Coronary artery (tissue), 2 donors: ENCODE data around the gene COMMD10.
A peak's percentile ranks its signal among the peaks of the same experiment; 100 is the strongest.

ENCODE experiments used
- DNase-seq: peaks from one replicate; pipeline ENCODE4 v3.0.0-alpha.2; 2017; ENCODE audit warnings: low spot score
- H3K27ac ChIP-seq, 2 donors: fragments of 200-600 bp; sonication (generic); one replicate each; pipeline ENCODE4 v1.5.1; 2016 to 2019
- H3K4me3 ChIP-seq: fragments of 200-600 bp; sonication (generic); 2 replicates; pipeline ENCODE4 v1.5.1; 2016; ENCODE audit warnings: mild to moderate bottlenecking, moderate library complexity
- TF ChIP-seq, protein P1 (sequence below): fragments of 200-600 bp; sonication (generic); IDR thresholded peaks from one replicate; pipeline ENCODE4 v1.5.1; 2019; ENCODE audit warnings: antibody characterized with exemption

The COMMD10 gene

DNA sequence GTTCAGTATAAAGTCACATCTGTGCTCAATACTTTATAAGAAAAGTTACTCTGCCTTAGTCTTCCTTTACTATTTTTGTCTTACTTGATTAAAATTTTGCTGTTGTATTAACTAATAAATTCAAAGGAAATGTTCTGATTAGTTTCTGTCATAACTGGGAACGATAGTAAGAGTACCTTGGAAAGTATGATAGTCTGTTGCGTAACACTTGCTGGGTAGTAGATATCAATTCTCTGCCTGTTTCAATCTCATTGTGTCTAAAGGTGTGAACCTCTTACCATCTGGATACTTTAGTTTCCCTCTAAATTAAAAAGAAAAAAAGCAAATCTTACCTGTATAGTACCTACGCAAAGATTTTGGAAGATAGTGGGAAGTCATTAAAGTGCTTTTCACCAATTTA lies 48.5 kb downstream of the COMMD10 start:
- no peak for DNase-seq
- H3K27ac ChIP-seq = no peak overlapping the region
- TF ChIP-seq, protein P1, sequence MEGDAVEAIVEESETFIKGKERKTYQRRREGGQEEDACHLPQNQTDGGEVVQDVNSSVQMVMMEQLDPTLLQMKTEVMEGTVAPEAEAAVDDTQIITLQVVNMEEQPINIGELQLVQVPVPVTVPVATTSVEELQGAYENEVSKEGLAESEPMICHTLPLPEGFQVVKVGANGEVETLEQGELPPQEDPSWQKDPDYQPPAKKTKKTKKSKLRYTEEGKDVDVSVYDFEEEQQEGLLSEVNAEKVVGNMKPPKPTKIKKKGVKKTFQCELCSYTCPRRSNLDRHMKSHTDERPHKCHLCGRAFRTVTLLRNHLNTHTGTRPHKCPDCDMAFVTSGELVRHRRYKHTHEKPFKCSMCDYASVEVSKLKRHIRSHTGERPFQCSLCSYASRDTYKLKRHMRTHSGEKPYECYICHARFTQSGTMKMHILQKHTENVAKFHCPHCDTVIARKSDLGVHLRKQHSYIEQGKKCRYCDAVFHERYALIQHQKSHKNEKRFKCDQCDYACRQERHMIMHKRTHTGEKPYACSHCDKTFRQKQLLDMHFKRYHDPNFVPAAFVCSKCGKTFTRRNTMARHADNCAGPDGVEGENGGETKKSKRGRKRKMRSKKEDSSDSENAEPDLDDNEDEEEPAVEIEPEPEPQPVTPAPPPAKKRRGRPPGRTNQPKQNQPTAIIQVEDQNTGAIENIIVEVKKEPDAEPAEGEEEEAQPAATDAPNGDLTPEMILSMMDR = no peak
- H3K4me3 ChIP-seq = no peak overlapping the region

DNA sequence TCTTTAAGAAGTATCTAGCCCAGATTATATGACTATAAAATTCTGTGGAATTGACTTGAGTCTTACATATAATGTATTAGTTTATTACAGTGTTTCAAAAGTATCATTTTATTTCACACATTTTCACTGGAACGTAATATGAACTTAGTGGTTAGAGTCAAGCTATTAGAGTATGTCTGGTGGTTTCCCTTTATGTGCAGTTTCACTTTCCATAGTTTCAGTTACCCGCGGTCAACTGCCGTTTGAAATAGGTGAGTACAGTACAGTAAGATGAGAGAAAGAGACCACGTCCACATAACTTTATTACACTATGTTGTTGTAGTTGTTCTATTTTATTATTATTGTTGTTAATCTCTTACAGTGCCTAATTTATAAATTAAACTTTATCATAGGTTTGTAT lies 50.5 kb downstream of the COMMD10 start:
- no peak for DNase-seq
- TF ChIP-seq, protein P1 = no peak
- H3K4me3 ChIP-seq = no peak overlapping the region
- no peak overlapping the region for H3K27ac ChIP-seq

DNA sequence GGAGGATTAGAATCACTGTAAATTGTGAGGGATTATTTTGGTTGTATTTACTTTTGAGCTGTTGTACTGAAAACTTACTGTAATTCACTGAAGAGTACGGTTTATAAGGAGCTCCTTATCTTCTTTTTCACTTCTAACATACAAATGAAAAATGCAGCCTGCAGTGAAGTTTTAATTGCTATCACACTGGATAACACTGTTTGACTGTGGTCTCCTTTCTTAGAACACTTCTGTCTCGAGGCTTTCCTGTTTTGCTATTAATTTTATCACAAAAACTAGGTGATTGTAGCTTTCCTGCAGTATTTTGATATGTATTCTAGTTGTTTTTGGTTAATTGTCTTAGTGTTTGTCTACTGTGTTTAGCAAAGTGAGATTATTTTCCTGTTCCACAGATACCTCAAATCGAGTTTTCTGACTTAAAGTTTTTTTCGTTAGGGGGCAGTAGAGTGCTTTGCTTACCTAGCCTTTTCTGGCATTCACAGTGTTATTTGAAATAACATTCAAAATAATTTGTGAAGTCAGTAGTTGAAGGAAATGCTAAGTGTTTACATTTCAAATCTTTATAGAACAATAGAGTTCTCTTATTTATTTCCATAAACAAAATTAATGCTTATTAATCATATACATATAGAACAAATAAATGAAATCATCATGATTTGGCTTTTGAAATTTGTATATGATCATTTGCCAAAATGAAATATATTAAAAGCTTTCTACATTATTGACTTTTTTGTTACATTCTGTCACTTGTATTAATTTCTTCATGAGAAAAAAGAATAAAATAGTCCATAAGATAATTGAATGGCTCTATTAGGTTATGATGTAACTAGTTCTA lies 52.9 kb downstream of the COMMD10 start:
- DNase-seq = no peak
- TF ChIP-seq, protein P1 = peak; percentile 52
- Histone ChIP-seq H3K27ac (no peak overlapping the region), H3K4me3 (no peak overlapping the region)

DNA sequence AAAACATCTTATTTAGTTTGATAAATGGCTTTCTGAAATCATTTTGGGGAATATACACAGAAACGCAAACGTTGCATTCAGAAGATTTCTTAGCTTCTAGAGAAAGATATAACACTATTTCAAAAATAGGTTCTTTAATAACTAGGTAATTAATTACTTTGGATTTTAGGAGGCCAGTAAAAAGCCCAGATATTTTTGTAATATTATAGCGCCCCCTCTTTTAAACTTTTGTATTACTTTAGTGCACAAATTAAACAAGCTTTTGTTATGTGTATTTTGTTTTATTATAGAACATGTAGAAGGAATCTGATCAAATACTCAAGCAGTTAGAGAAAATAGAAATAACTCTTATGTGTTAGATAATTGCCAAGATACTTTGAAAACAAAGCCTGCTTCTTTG lies 57.7 kb downstream of the COMMD10 start:
- TF ChIP-seq, protein P1 = no peak
- no peak for DNase-seq
- Histone ChIP-seq H3K4me3 (no peak overlapping the region), H3K27ac (no peak overlapping the region)

DNA sequence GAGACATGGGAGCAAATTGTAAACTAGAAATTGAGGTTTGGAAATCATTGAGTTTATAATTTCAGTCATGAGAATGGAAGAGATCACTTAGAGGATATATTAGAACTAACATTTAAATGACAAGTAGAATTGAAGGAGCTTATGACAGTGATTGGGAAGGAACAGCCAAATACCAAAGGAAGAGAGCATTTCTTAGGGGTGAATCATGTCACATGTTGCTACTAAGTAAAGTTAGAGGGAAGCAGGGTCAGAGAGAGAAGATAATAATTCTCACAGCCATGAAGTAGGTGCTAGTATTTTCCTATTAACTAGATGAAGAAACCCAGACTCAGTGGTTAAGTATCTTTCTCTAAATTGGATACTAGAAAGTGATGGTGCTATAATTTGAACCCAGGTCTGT lies 59.3 kb downstream of the COMMD10 start:
- Histone ChIP-seq H3K27ac (no peak overlapping the region), H3K4me3 (no peak overlapping the region)
- DNase-seq = no peak
- TF ChIP-seq, protein P1 = no peak

DNA sequence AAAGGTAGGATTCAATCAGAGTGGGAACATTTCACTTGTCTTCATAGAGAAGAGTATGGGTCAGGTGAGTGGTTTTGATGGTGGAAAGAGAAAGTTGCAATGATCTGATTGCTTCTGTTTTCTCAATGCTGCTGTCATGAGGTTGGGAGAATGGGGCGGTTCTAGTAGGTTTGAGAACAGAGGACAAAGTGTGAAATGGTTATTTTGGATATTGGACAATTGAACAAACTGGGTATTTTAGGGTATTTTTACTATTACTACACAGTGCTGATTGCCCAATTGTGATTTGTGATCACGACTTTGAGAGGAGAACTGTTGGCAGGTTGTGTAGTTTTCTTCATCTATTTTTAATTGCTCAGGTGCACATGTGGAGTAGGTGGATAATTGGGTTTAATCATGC lies 60.2 kb downstream of the COMMD10 start:
- no peak overlapping the region for H3K4me3 ChIP-seq
- DNase-seq = no peak
- TF ChIP-seq, protein P1 = no peak
- no peak overlapping the region for H3K27ac ChIP-seq

DNA sequence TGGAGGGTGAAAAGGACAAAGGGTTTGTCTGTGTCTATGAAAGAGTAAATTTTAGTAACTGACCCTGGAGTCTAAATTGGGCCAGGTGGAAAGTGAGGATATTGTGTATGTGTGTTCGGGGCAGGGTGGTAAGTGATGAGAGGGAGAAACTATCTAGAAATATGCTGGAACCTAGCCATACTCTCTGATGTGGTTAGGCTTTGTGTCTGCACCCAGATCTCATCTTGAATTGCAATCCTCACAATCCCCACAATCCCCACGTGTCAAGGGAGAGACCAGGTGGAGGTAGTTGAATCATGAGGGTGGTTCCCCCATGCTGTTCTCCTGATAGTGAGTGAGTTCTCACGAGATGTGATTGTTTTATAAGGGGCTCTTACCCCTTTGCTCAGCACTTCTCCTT lies 60.6 kb downstream of the COMMD10 start:
- H3K27ac ChIP-seq = no peak overlapping the region
- DNase-seq = no peak
- TF ChIP-seq, protein P1 = no peak
- H3K4me3 ChIP-seq = no peak overlapping the region
